K562 (cell line): Measurements from ENCODE around the gene FRAT1. TPM values are rescaled to one million over a fixed set of nuclear protein-coding genes. Genes with fewer than 3 reads are reported as not detected.

ENCODE experiments used
- ATAC-seq: fragments of 200-7000 bp; cut with Tn5 transposase; 3 replicates; pipeline ENCODE4 v1.9.1; 2020; ENCODE audit warnings: moderate library complexity
- BruUV-seq: library from RNA; stranded (reverse); fragments of 400-500 nt; replicated peaks from 2 replicates; lab custom pipeline; 2021; lab: Mats Ljungman, UMichigan
- CTCF ChIA-PET: fragments of 300-600 bp; formaldehyde crosslinking; extraction: SDS; loops from one replicate; lab custom pipeline; 2021; ENCODE audit warnings: low intra/inter-chr PET ratio; lab: Yijun Ruan, JAX
- POLR2A ChIA-PET: fragments of 300-600, 350-650 bp; sonication (Branson Sonifier 250); formaldehyde crosslinking; extraction: SDS; loops from one replicate; lab custom pipeline; 2021; ENCODE audit warnings: antibody characterized with exemption, inconsistent platforms; lab: Yijun Ruan, JAX
- DNase-seq, 4 experiments: peaks; one replicate each; pipeline versions ENCODE4 v3.0.0 to v3.0.0-alpha.2; 2011 to 2018; ENCODE audit warnings: low spot score in 3 of 4, mixed read lengths in 3 of 4; ENCODE audit errors: extremely low read depth in 1 of 4
- FAIRE-seq: peaks from 2 replicates; lab custom pipeline; 2011; peaks lifted over from hg19 to GRCh38; lab: Jason Lieb, UNC
- H2AFZ ChIP-seq: 2 replicates; pipeline ENCODE4 v1.6.0; 2011; ENCODE audit warnings: low read depth, low read length, control low read depth, inconsistent platforms
- H3K27ac ChIP-seq: fragments of 200-600 bp; 3 replicates; pipeline ENCODE4 v1.8.0; 2011; ENCODE audit warnings: low read depth, mild to moderate bottlenecking, control low read depth, inconsistent platforms, low read length, moderate library complexity, mixed read lengths; ENCODE audit errors: extremely low read depth
- H3K27me3 ChIP-seq, 2 experiments: fragments of 300-600 bp in 1 of 2; 2 replicates in 1 of 2; 3 replicates in 1 of 2; pipeline versions ENCODE4 v1.6.0 to v1.8.0; 2011; ENCODE audit warnings: inconsistent platforms in 2 of 2, low read length in 2 of 2, mild to moderate bottlenecking in 1 of 2, mixed read lengths in 1 of 2, moderate library complexity in 1 of 2; ENCODE audit not compliant: control insufficient read depth in 2 of 2, insufficient read depth in 2 of 2
- H3K36me3 ChIP-seq: fragments of 300-600 bp; 3 replicates; pipeline ENCODE4 v1.8.0; 2011; ENCODE audit warnings: mild to moderate bottlenecking, low read length, inconsistent platforms; ENCODE audit not compliant: control insufficient read depth, insufficient read depth
- H3K4me1 ChIP-seq, 2 experiments: fragments of 200-600 bp in 1 of 2; replicated peaks in 1 of 2; 2 replicates in 1 of 2; 3 replicates in 1 of 2; pipeline versions ENCODE4 v1.5.1 to v1.8.0; 2011; ENCODE audit warnings: inconsistent platforms in 2 of 2, low read length in 2 of 2, mild to moderate bottlenecking in 1 of 2, mixed read lengths in 1 of 2, moderate library complexity in 1 of 2; ENCODE audit not compliant: control insufficient read depth in 2 of 2, insufficient read depth in 2 of 2
- H3K4me2 ChIP-seq: 2 replicates; pipeline ENCODE4 v1.6.1; 2011; ENCODE audit warnings: low read length, control low read depth, inconsistent platforms, mixed read lengths; ENCODE audit not compliant: insufficient read depth
- H3K4me3 ChIP-seq: fragments of 200-600 bp; sonication (generic), shearing (Covaris generic); 2 replicates; pipeline ENCODE4 v1.5.1; 2016; ENCODE audit warnings: control low read depth, inconsistent platforms
- H3K79me2 ChIP-seq: fragments of 200-600 bp; 3 replicates; pipeline ENCODE4 v1.8.0; 2011; ENCODE audit warnings: low read length, inconsistent platforms; ENCODE audit not compliant: control insufficient read depth, insufficient read depth
- H3K9ac ChIP-seq, 2 experiments: 2 replicates each; pipeline versions ENCODE4 v1.6.0 to v1.6.1; 2011; ENCODE audit warnings: low read depth in 2 of 2, low read length in 2 of 2, control low read depth in 1 of 2, inconsistent platforms in 1 of 2, mild to moderate bottlenecking in 1 of 2, mixed read lengths in 1 of 2; ENCODE audit not compliant: insufficient read depth in 1 of 2
- H3K9me1 ChIP-seq: one replicate; pipeline ENCODE4 v1.6.0; 2011; ENCODE audit warnings: inconsistent platforms, mild to moderate bottlenecking, low read length, moderate library complexity; ENCODE audit not compliant: control insufficient read depth, insufficient read depth
- H3K9me3 ChIP-seq: replicated peaks from 2 replicates; pipeline ENCODE4 v1.5.1; 2011; ENCODE audit warnings: low read depth, low read length, inconsistent platforms; ENCODE audit not compliant: control insufficient read depth, insufficient read depth
- H4K20me1 ChIP-seq: replicated peaks from 2 replicates; pipeline ENCODE4 v1.6.1; 2011; ENCODE audit warnings: low read length, inconsistent platforms, mixed read lengths; ENCODE audit not compliant: control insufficient read depth, insufficient read depth
- ARID1B ChIP-seq: fragments of 450-650 bp; IDR thresholded peaks from 2 replicates; pipeline ENCODE4 v1.6.1; 2016; ENCODE audit warnings: antibody characterized with exemption, mild to moderate bottlenecking, inconsistent platforms
- HDGF ChIP-seq: fragments of 450-650 bp; IDR thresholded peaks from 2 replicates; pipeline ENCODE4 v1.6.1; 2016
- JUN ChIP-seq, 2 experiments: sonication (generic) in 1 of 2; formaldehyde crosslinking in 1 of 2; IDR thresholded peaks; 2 replicates each; pipeline versions ENCODE4 v1.6.1 to v1.8.0; 2012 to 2022; ENCODE audit warnings: borderline replicate concordance in 2 of 2, mild to moderate bottlenecking in 2 of 2, improper control_type of control experiment in 1 of 2, low read depth in 1 of 2, low read length in 1 of 2, missing genetic modification reagents in 1 of 2
- LEF1 ChIP-seq: fragments of 450-650 bp; IDR thresholded peaks from 2 replicates; pipeline ENCODE4 v1.6.1; 2016; ENCODE audit warnings: mild to moderate bottlenecking
- NEUROD1 ChIP-seq: fragments of 150-350 bp; IDR thresholded peaks from 2 replicates; pipeline ENCODE4 v1.6.1; 2014; ENCODE audit warnings: borderline replicate concordance, low read length, low read depth; ENCODE audit not compliant: partially characterized antibody
- POLR3G ChIP-seq: IDR thresholded peaks from 2 replicates; pipeline ENCODE4 v1.6.1; 2011; ENCODE audit not compliant: insufficient read length, insufficient replicate concordance; ENCODE audit errors: extremely low read depth
- RBM22 ChIP-seq: fragments of 200-400 bp; formaldehyde crosslinking; IDR thresholded peaks from 2 replicates; pipeline ENCODE4 v1.6.1; 2018; ENCODE audit warnings: low read length, low read depth; ENCODE audit not compliant: poor library complexity, severe bottlenecking
- ZC3H4 ChIP-seq: sonication (generic); formaldehyde crosslinking; IDR thresholded peaks from 2 replicates; pipeline ENCODE4 v1.9.0; 2021; ENCODE audit warnings: missing genetic modification reagents, borderline replicate concordance
- ZFX ChIP-seq: sonication (generic); formaldehyde crosslinking; IDR thresholded peaks from 2 replicates; pipeline ENCODE4 v1.8.0; 2022; ENCODE audit warnings: mild to moderate bottlenecking, missing genetic modification reagents, moderate library complexity
- ZHX1 ChIP-seq: fragments of 150-350 bp; conservative IDR thresholded peaks from 2 replicates; pipeline ENCODE4 v1.6.1; 2014; ENCODE audit warnings: low read length
- ZNF3 ChIP-seq: fragments of 250-450 bp; sonication (Bioruptor Pico); IDR thresholded peaks from 2 replicates; pipeline ENCODE4 v1.5.0; 2021; ENCODE audit warnings: mild to moderate bottlenecking, moderate library complexity
- ZNF311 ChIP-seq: fragments of 250-450 bp; sonication (Bioruptor Pico); IDR thresholded peaks from 2 replicates; pipeline ENCODE4 v1.4.0; 2020; ENCODE audit warnings: mild to moderate bottlenecking, moderate library complexity
- ZNF644 ChIP-seq: fragments of 200-800 bp; sonication (Bioruptor generic); IDR thresholded peaks from 2 replicates; pipeline ENCODE4 v1.6.1; 2016; ENCODE audit warnings: low read depth, missing genetic modification characterization, missing compliant biosample characterization
- WGBS: fragments of 100-300 bp; shearing (Covaris generic); methylation state at CpG from one replicate; pipeline ENCODE4 v1.1.6; 2016; ENCODE audit warnings: low coverage, mixed read lengths; ENCODE audit not compliant: insufficient coverage; ENCODE audit errors: missing lambda C conversion rate; 5-methylcytosine and 5-hydroxymethylcytosine counted together
- in situ Hi-C: fragments of 300-500 bp; cut with MboI; formaldehyde crosslinking; loops from 4 replicates; pipeline ENCODE4 v1.15.0; 2018; ENCODE audit warnings: inconsistent platforms, mixed read lengths
- intact Hi-C: fragments of 100-400 bp; cut with micrococcal nuclease; formaldehyde crosslinking; loops from 2 replicates; pipeline ENCODE4 v1.14.2; 2022
- polyA plus RNA-seq, 8 experiments: library from polyadenylated mRNA; depleted of rRNA in 4 of 8; stranded (reverse) in 5 of 8; unstranded in 3 of 8; fragments of >200 nt; fragmentation: Nextera tagmentation in 2 of 8; fragmentation: Illumina TruSeq in 1 of 8; extraction: Ambion mirVana in 2 of 8; extraction: Trizol in 1 of 8; gene quantifications; 2 replicates each; pipeline versions ENCODE4 v1.2.1 to v1.2.3, GENCODE V29; 2011 to 2014; ENCODE audit warnings: inconsistent platforms in 1 of 8, missing spikeins in 1 of 8
- total RNA-seq, 7 experiments: library from RNA; depleted of rRNA in 6 of 7; stranded (reverse); fragments of >200 nt in 6 of 7; fragmentation: Illumina TruSeq in 2 of 7; extraction: Trizol in 2 of 7; gene quantifications; 2 replicates each; pipeline versions ENCODE4 v1.2.1 to v1.2.3, GENCODE V29; 2011 to 2021; ENCODE audit warnings: low replicate concordance in 1 of 7
- TF ChIP-seq, protein P1 (sequence below): fragments of 250-450 bp; sonication (Bioruptor Pico); IDR thresholded peaks from 2 replicates; pipeline ENCODE4 v1.8.0; 2022; ENCODE audit warnings: inconsistent platforms, mild to moderate bottlenecking, moderate library complexity, borderline replicate concordance
- TF ChIP-seq, protein P2 (sequence below): fragments of 450-650 bp; formaldehyde crosslinking; IDR thresholded peaks from 2 replicates; pipeline ENCODE4 v1.4.0; 2020; ENCODE audit warnings: mild to moderate bottlenecking, moderate library complexity

Gene FRAT1
- total and polyA plus RNA-seq, 9 of the 15 experiments (the other 6 are each of a cell fraction or from before 2014, with no cell fraction given), result 0.11 to 4.6 (median 1.4) TPM

GRCh38 chr10:97297556-97298222, 21.4 kb upstream of the FRAT1 start:
- peak; percentile 25 to 82 (median 54) for DNase-seq
- Histone ChIP-seq H2AFZ (peak overlapping the region; percentile 73), H3K9ac (peak overlapping the region; percentile 47 to 86), H3K4me1 (peaks cover 16 to 20% of the 10 kb centered on the region in 2 experiments; a peak in 4 of 5 replicates), H3K36me3 (no peaks in the 10 kb centered on the region), H3K27me3 (no peaks in the 10 kb centered on the region), H3K79me2 (no peaks in the 10 kb centered on the region), H3K9me1 (no peaks in the 10 kb centered on the region), H4K20me1 (no peaks in the 10 kb centered on the region), H3K27ac (peak overlapping the region; percentile 75), H3K4me2 (peak overlapping the region; percentile 39), H3K4me3 (no peak overlapping the region), H3K9me3 (no peaks in the 10 kb centered on the region)
- 8% methylated on average over 6 of the region's 8 CpGs for WGBS
- BruUV-seq, result no TSS peak
- intact Hi-C loops (no loop called here), in situ Hi-C loops (no loop called here)
- CTCF ChIA-PET, result no interaction called here
- FAIRE-seq, result peak; percentile 73
- POLR2A ChIA-PET, result interaction anchor here (1.0 to 1.2 kb wide), 3 partner anchors 14 to 22 kb away, joined by 3 read pairs; no protein-coding TSS in a partner anchor
- ATAC-seq, result peak; percentile 88
- TF ChIP-seq ZFX (CRISPR knock-in tag), result no peak; the same call in 1 of the 2 replicates
- no peak for TF ChIP-seq ZHX1
- no peak for TF ChIP-seq ZNF311 (CRISPR knock-in tag)
- no peak for TF ChIP-seq POLR3G
- no peak for TF ChIP-seq RBM22
- no peak for TF ChIP-seq ZC3H4 (CRISPR knock-in tag)
- peak; percentile 71; the same call in 1 of the 2 replicates for TF ChIP-seq LEF1
- no peak for TF ChIP-seq ZNF3 (CRISPR knock-in tag)
- TF ChIP-seq ZNF644 (tag), result no peak
- TF ChIP-seq NEUROD1, result no peak
- TF ChIP-seq, protein P1, sequence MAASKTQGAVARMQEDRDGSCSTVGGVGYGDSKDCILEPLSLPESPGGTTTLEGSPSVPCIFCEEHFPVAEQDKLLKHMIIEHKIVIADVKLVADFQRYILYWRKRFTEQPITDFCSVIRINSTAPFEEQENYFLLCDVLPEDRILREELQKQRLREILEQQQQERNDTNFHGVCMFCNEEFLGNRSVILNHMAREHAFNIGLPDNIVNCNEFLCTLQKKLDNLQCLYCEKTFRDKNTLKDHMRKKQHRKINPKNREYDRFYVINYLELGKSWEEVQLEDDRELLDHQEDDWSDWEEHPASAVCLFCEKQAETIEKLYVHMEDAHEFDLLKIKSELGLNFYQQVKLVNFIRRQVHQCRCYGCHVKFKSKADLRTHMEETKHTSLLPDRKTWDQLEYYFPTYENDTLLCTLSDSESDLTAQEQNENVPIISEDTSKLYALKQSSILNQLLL, result no peak
- TF ChIP-seq, protein P2, sequence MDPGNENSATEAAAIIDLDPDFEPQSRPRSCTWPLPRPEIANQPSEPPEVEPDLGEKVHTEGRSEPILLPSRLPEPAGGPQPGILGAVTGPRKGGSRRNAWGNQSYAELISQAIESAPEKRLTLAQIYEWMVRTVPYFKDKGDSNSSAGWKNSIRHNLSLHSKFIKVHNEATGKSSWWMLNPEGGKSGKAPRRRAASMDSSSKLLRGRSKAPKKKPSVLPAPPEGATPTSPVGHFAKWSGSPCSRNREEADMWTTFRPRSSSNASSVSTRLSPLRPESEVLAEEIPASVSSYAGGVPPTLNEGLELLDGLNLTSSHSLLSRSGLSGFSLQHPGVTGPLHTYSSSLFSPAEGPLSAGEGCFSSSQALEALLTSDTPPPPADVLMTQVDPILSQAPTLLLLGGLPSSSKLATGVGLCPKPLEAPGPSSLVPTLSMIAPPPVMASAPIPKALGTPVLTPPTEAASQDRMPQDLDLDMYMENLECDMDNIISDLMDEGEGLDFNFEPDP (CRISPR knock-in tag), result no peak
- TF ChIP-seq JUN (IDR thresholded peaks at IDR 0.05; ENCODE audit: borderline replicate concordance, low read depth, low read length), result no peak
- no peak for TF ChIP-seq JUN (CRISPR knock-in tag; IDR thresholded peaks at IDR 0.05; ENCODE audit: borderline replicate concordance)
- TF ChIP-seq HDGF, result no peak
- TF ChIP-seq ARID1B, result peak; percentile 88
